C4-2B (cell line): Measurements from ENCODE around the gene INPP4A.
"Not testable (repeated sequence)": the region's sequence is repeated elsewhere in the genome, so short reads cannot be mapped to it uniquely, and the experiment has no call there.

ENCODE experiments used
- CTCF ChIP-seq: fragments of 450-650 bp; conservative IDR thresholded peaks from 2 replicates; pipeline ENCODE4 v1.5.1; 2017; ENCODE audit warnings: mild to moderate bottlenecking
- ZFX ChIP-seq: fragments of 450-650 bp; IDR thresholded peaks from 2 replicates; pipeline ENCODE4 v1.6.1; 2017

- TF ChIP-seq CTCF, ZFX: not testable (repeated sequence)
Observed at GRCh38 chr2:98435670-98436069, 9.0 kb upstream of the INPP4A start.
